ENCODE results near the gene PDE9A.

DNA sequence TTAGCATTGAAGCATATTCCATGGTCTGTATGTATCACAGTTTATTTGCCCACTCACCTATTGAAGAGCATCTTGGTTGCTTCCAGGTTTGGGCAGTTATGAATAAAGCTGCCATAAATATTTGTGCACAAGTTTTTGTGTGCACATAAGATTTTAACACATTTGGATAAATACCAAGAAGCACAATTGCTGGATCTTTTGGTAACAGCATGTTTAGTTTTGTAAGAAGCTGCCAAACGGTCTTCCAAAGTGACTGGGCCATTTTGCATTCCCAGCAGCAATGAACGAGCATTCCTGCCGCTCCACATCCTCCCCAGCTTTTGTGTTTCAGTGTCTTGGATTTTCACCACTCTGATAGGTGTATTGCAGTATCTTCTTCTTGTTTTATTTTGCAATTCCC is 62.7 kb downstream of the PDE9A start:
- no peak for TF ChIP-seq EZH2 (IDR thresholded peaks at IDR 0.05; ENCODE audit: borderline replicate concordance, insufficient read depth, low read depth, low read length, poor library complexity, severe bottlenecking)
- TF ChIP-seq, protein P1, sequence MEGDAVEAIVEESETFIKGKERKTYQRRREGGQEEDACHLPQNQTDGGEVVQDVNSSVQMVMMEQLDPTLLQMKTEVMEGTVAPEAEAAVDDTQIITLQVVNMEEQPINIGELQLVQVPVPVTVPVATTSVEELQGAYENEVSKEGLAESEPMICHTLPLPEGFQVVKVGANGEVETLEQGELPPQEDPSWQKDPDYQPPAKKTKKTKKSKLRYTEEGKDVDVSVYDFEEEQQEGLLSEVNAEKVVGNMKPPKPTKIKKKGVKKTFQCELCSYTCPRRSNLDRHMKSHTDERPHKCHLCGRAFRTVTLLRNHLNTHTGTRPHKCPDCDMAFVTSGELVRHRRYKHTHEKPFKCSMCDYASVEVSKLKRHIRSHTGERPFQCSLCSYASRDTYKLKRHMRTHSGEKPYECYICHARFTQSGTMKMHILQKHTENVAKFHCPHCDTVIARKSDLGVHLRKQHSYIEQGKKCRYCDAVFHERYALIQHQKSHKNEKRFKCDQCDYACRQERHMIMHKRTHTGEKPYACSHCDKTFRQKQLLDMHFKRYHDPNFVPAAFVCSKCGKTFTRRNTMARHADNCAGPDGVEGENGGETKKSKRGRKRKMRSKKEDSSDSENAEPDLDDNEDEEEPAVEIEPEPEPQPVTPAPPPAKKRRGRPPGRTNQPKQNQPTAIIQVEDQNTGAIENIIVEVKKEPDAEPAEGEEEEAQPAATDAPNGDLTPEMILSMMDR (IDR thresholded peaks at IDR 0.05), result no peak
